Activated naive CD8-positive, alpha-beta T cell treated with anti-CD3 and anti-CD28 coated beads for 36 hours (primary cell): ENCODE data around the gene NUP133. TPM values are rescaled to one million over a fixed set of nuclear protein-coding genes. Genes with fewer than 3 reads are reported as not detected.
"Not testable (repeated sequence)": the region's sequence is repeated elsewhere in the genome, so short reads cannot be mapped to it uniquely, and the experiment has no call there.

Experiments used
- DNase-seq: peaks from one replicate; pipeline ENCODE4 v3.0.0; 2021
- H3K27ac Mint-ChIP-seq: one replicate; pipeline ENCODE4 v1.8.0; 2022; ENCODE audit warnings: mild to moderate bottlenecking, moderate library complexity, mixed read lengths
- H3K27me3 Mint-ChIP-seq: one replicate; pipeline ENCODE4 v1.8.0; 2022; ENCODE audit warnings: mild to moderate bottlenecking, mixed read lengths
- H3K36me3 Mint-ChIP-seq: one replicate; pipeline ENCODE4 v1.8.0; 2021; ENCODE audit warnings: mild to moderate bottlenecking, mixed read lengths
- H3K4me1 Mint-ChIP-seq: one replicate; pipeline ENCODE4 v1.8.0; 2021; ENCODE audit warnings: mixed read lengths
- H3K4me3 Mint-ChIP-seq: one replicate; pipeline ENCODE4 v1.8.0; 2022; ENCODE audit warnings: mild to moderate bottlenecking, moderate library complexity, mixed read lengths
- H3K9me3 Mint-ChIP-seq: one replicate; pipeline ENCODE4 v1.8.0; 2022; ENCODE audit warnings: mixed read lengths
- total RNA-seq, 2 experiments: library from RNA; stranded (reverse); gene quantifications; one replicate each; pipeline ENCODE4 v1.2.3, GENCODE V29; 2021

NUP133 gene
- total RNA-seq, 2 experiments from 2014 or later: 62.7 to 64.8 TPM

DNA sequence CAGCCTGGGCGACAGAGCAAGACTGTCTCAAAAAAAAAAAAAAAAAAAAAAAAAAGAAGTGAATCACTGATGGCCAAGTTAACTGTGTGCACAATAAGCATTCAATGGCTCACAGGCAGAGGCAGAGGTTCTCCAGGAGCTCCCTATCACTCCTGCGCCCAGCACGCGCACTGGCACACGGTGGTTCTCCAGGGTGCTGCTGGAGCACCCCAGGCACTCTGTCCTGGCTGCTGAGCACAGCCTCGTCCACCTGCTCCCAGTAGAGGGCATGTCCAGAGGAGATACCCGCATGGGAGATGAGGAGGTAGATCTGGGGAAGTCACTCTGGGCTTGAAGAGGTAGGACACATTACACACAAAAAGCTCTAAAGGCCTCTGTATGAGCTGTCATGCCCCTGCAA lies 21.5 kb upstream of the NUP133 start:
- H3K9me3 Mint-ChIP-seq: no peaks in the 10 kb centered on the region
- no peak overlapping the region for H3K27ac Mint-ChIP-seq
- no peak for DNase-seq
- H3K4me3 Mint-ChIP-seq: no peak overlapping the region
- H3K4me1 Mint-ChIP-seq: peaks cover 11% of the 10 kb centered on the region
- no peaks in the 10 kb centered on the region for H3K27me3 Mint-ChIP-seq
- H3K36me3 Mint-ChIP-seq: peaks cover 28% of the 10 kb centered on the region

DNA sequence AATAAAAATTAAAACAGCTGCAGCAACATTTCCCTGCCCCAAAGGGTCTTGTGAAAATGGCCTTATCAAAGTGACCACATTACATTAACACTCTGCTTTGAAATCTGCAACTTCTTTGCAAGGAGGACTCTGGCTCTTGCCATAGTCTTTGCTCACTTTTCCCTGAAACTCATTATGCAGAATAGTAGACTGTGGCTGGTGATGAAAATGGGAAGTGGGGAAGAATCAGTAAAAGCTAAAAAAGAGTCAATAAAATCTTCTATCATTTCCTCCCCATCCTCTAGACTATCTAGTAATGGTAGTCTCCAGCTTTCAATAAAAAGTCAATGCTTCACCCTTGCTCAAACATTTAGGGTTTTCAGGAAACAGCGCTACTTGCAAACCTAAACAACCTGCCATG lies 18.6 kb upstream of the NUP133 start:
- Mint-ChIP-seq H3K27me3 (no peaks in the 10 kb centered on the region), H3K9me3 (no peaks in the 10 kb centered on the region), H3K4me3 (no peak overlapping the region), H3K27ac (peak overlapping the region; percentile 20), H3K36me3 (peaks cover 20% of the 10 kb centered on the region), H3K4me1 (peaks cover 11% of the 10 kb centered on the region)
- DNase-seq: no peak

DNA sequence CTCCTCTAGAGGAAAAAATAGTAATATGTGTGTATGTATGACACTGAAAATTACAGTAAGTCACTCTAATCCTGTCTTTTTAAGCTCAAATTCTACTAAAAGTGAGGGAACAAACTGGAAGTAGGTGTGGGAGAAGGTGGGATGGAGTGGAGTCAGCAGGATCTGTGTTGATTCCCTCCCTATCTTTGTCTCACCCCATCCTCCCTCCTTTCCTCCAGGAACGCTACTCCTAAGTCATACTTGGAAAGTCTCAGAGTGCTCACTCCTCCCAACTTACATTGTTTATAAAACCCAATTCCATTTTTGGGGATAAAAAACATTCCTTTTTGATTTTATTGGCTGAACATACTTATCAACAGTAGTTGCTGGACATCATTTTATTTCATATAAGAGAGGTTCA lies 14.9 kb upstream of the NUP133 start:
- Mint-ChIP-seq H3K9me3 (no peaks in the 10 kb centered on the region), H3K27me3 (no peaks in the 10 kb centered on the region), H3K4me3 (no peak overlapping the region), H3K27ac (no peak overlapping the region), H3K4me1 (peaks cover 11% of the 10 kb centered on the region), H3K36me3 (peaks cover 18% of the 10 kb centered on the region)
- no peak for DNase-seq

DNA sequence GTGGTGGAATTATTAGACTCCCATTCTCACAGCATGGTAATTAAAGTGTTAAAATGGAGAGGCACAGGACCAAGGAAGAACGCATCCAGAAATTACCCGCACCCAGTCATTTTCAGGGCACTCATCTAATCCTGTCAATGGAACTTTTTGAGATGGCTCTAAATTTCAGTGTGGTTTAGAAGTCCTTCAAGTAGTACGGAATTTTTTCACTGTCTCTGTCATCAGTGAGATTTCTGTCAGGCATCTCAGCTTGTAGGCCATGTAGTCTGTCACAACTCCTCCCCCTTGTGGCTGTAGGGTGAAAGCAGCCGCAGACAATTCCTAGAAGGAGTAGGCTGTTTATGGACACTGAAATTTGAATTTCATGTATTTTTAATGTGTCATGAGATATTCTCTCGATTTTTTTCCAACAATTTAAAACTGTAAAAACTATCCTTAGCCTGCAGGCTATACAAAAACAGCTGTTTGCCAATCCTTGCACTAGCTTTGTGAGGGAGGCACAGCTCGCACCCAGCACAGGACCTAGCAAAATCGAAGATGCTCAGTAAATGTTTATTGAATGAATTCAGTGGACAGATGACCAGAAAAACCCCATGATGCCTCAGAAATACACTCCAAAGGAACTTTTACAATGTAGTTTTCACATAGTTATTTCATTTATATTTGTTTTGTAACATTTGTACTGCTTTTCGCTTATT lies 6.6 kb upstream of the NUP133 start:
- no peaks in the 10 kb centered on the region for H3K27me3 Mint-ChIP-seq
- peaks cover 6% of the 10 kb centered on the region for H3K36me3 Mint-ChIP-seq
- peaks cover 7% of the 10 kb centered on the region for H3K4me1 Mint-ChIP-seq
- H3K4me3 Mint-ChIP-seq: no peak overlapping the region
- no peaks in the 10 kb centered on the region for H3K9me3 Mint-ChIP-seq
- peak; percentile 33 for DNase-seq
- H3K27ac Mint-ChIP-seq: no peak overlapping the region

DNA sequence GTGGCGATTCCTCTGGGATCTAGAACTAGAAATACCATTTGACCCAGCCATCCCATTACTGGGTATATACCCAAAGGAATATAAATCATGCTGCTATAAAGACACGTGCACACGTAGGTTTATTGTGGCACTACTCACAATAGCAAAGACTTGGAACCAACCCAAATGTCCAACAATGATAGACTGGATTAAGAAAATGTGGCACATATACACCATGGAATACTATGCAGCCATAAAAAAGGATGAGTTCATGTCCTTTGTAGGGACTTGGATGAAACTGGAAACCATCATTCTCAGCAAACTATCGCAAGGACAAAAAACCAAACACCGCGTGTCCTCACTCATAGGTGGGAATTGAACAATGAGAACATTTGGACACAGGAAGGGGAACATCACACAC lies 3.5 kb upstream of the NUP133 start:
- not testable (repeated sequence) for DNase-seq, H3K27ac Mint-ChIP-seq, H3K4me3 Mint-ChIP-seq, H3K27me3 Mint-ChIP-seq, H3K36me3 Mint-ChIP-seq, H3K9me3 Mint-ChIP-seq
- peaks cover 22% of the 10 kb centered on the region for H3K4me1 Mint-ChIP-seq

DNA sequence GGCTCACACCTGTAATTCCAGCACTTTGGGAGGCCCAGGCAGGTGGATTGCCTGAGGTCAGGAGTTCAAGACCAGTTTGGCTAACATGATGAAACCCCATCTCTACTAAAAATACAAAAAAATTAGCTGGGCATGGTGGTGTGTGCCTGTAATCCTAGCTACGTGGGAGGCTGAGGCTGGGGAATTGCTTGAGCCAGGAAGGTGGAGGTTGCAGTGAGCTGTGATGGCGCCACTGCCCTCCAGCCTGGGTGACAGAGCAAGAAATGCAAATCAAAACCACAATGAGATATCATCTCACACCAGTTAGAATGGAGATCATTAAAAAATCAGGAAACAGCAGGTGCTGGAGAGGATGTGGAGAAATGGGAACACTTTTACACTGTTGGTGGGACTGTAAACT lies 3.1 kb upstream of the NUP133 start:
- H3K4me1 Mint-ChIP-seq: peaks cover 27% of the 10 kb centered on the region
- not testable (repeated sequence) for H3K27ac Mint-ChIP-seq, H3K4me3 Mint-ChIP-seq, H3K36me3 Mint-ChIP-seq, H3K27me3 Mint-ChIP-seq, DNase-seq, H3K9me3 Mint-ChIP-seq

DNA sequence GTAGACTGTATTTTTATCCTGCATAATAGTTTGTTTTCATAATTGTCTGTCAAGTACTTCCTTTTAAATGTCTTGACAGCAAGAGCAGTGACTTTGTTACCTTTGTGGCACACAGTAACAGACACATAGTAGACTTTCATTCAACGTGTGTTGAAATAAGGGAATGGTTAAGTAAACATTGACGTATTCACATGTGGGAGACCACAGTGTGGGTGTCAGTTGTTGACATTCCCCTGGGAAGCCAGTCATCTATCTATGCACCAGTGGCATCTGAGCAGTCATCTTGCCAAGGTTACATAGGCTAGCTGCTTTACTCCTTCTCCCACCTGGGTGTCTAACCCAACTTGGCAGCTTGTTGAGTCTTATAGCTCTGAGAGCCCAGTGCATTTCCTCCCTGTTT lies 1.4 kb upstream of the NUP133 start:
- H3K4me3 Mint-ChIP-seq: peak overlapping the region; percentile 92
- no peaks in the 10 kb centered on the region for H3K9me3 Mint-ChIP-seq
- peaks cover 2% of the 10 kb centered on the region for H3K36me3 Mint-ChIP-seq
- peak overlapping the region; percentile 93 for H3K27ac Mint-ChIP-seq
- H3K4me1 Mint-ChIP-seq: peaks cover 30% of the 10 kb centered on the region
- peaks cover 3% of the 10 kb centered on the region for H3K27me3 Mint-ChIP-seq
- no peak for DNase-seq

DNA sequence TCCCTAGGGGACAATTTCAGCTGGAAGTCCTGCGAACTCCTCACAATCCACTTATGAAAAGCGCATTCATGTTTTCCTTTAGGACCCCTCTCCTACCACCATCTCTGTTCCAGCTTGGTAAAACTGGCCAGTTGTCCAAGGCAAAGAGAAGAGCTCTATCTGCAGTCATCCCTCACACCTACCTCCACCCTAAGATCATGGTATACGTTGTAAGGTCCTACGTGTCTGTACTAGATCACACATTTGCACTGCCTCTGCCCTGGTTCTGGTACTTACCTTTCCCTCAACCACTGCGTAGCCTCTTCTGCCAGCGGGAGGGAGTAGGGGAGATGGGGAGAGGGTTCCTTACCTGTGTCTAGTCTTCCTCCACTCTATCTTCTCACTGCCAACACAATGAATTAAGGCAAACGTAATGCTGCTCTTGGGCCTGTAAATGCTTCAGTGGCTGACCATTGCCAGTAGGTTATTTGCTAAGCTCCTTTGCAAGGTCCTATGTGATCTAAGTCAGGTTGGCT lies 739 bp upstream of the NUP133 start:
- Mint-ChIP-seq H3K9me3 (no peaks in the 10 kb centered on the region), H3K27me3 (peaks cover 3% of the 10 kb centered on the region), H3K4me3 (peak overlapping the region; percentile 92), H3K27ac (peak overlapping the region; percentile 93), H3K36me3 (peaks cover 2% of the 10 kb centered on the region), H3K4me1 (peaks cover 30% of the 10 kb centered on the region)
- DNase-seq: no peak

DNA sequence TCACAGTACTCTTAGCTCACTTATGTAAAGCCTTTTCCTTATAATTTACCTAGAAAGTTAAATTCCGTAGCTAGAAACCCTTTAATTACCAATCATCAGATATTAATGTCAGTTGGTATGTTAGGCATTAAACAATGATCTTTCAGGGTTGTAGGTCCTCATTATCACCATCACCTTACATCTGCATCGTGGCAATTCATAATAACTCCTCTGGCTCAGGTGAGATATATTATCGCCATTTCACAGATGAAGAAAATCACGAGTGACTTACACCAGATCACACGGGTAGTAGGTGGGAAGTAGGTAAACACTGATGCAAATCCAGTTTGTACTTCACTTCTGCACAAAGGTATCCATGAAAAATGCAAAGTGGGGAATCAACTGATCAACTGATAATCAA lies 639 bp downstream of the NUP133 start:
- Mint-ChIP-seq H3K4me1 (peaks cover 33% of the 10 kb centered on the region), H3K4me3 (peak overlapping the region; percentile 92), H3K27ac (peak overlapping the region; percentile 93)

DNA sequence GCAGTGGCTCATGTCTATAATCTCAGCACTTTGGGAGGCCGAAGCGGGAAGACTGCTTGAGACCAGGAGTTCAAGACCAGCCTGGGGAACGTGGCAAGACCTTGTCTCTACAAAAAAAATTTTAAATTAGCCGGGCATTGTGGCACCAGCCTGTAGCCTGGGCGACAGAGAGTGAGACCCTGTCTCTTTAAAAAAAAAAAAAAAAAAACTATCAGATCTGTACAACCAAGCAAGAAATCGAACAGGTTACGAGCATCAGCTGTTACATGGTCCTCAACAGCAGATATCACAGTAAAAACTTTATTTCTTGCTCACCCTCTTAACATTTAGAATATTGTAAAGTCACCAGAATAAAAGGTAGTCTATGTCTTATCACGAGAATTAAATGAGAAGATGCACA lies 1.5 kb downstream of the NUP133 start:
- H3K27ac Mint-ChIP-seq: no peak overlapping the region
- no peaks in the 10 kb centered on the region for H3K9me3 Mint-ChIP-seq
- peaks cover 33% of the 10 kb centered on the region for H3K4me1 Mint-ChIP-seq

More for the DNA sequence above, 639 bp downstream of the NUP133 start:
- H3K9me3 Mint-ChIP-seq: no peaks in the 10 kb centered on the region
- H3K27me3 Mint-ChIP-seq: peaks cover 3% of the 10 kb centered on the region
- DNase-seq: no peak
- peaks cover 5% of the 10 kb centered on the region for H3K36me3 Mint-ChIP-seq

DNA sequence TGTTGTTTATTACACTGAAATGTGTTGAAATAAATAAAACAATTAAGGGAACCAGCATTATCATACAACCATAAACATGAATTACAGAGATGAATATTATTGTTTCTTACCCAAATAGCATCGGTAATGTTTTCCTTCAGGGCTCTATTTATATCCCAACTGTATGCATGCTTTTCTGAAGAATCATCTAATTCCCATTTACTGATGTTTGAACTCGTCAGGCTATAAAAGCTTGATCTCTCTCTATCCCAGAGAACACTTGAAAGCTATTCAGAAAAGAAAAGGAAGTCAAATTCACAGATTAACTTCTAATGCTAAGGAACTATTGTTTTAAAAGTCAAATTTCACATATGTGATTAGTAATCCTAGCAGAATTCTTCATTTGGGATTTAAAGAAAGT lies 12.4 kb downstream of the NUP133 start:
- Mint-ChIP-seq H3K4me3 (no peak overlapping the region), H3K27ac (no peak overlapping the region), H3K4me1 (no peaks in the 10 kb centered on the region), H3K27me3 (no peaks in the 10 kb centered on the region), H3K36me3 (peaks cover 24% of the 10 kb centered on the region), H3K9me3 (no peaks in the 10 kb centered on the region)
- DNase-seq: no peak

More for the DNA sequence above, 1.5 kb downstream of the NUP133 start:
- peaks cover 3% of the 10 kb centered on the region for H3K27me3 Mint-ChIP-seq
- peaks cover 5% of the 10 kb centered on the region for H3K36me3 Mint-ChIP-seq
- H3K4me3 Mint-ChIP-seq: peak overlapping the region; percentile 92
- DNase-seq: no peak

DNA sequence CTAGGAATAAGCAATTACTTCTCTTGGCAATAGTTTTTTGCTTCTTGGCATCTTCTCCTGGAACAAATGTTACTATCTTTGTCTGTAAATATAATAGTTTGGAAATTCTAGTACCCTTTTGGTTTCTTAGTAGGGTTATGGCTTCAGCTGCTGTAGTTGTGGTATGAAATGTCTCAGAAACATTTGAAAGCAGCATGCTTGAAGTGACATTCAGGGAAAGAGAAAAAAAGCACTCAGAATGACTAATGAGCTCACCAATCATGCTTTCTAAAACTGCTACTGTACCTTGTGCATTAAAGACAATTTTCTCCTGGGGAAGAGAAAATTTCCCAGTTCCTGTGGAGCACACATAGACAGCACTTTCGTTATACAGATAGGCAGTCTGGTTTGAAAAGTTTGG lies 21.0 kb downstream of the NUP133 start:
- Mint-ChIP-seq H3K27ac (no peak overlapping the region), H3K36me3 (peaks cover 17% of the 10 kb centered on the region)

DNA sequence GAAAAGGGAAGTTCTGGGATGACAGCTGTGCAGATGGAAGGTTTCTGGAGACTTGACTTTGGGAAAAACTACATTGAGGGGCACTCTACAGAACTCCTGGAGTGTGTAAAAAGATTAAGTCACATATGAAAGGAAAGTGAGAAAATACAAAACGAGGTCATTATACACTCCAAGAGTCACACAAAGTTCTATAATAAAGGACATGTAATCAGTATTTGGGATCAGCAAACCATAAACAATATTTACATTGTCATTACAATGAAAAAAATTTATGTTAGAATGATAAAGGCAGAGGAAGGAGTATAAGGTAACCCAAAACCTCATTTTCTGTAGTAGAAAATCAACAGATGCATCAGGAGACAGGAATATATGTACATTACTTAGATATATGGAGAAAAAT lies 22.8 kb downstream of the NUP133 start:
- H3K9me3 Mint-ChIP-seq: no peaks in the 10 kb centered on the region
- peaks cover 3% of the 10 kb centered on the region for H3K4me1 Mint-ChIP-seq
- H3K27ac Mint-ChIP-seq: no peak overlapping the region
- DNase-seq: no peak
- H3K36me3 Mint-ChIP-seq: peaks cover 16% of the 10 kb centered on the region
- H3K4me3 Mint-ChIP-seq: no peak overlapping the region
- no peaks in the 10 kb centered on the region for H3K27me3 Mint-ChIP-seq

More for the DNA sequence above, 21.0 kb downstream of the NUP133 start:
- H3K9me3 Mint-ChIP-seq: no peaks in the 10 kb centered on the region
- no peaks in the 10 kb centered on the region for H3K27me3 Mint-ChIP-seq
- H3K4me3 Mint-ChIP-seq: no peak overlapping the region
- H3K4me1 Mint-ChIP-seq: peaks cover 2% of the 10 kb centered on the region
- no peak for DNase-seq

DNA sequence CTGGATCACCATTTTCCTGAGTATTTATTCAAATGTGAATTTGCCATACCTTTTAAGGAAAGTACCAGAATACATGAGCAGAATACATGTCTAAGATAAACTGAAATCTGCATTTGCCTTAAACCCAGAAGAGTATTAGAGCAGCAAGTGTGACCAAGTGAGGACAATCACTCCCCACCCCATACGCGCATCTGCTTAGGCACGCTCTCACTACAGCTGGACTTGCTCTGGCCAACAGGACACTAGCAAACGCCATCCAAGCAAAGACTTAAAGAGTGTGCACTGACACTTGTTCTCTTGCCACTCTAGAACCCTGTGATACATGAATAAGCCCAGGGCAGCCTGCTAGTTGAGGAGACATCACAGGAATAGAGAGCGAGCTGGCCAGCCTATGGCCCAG lies 25.6 kb downstream of the NUP133 start:
- Mint-ChIP-seq H3K27me3 (no peaks in the 10 kb centered on the region), H3K4me3 (no peak overlapping the region), H3K9me3 (no peaks in the 10 kb centered on the region), H3K4me1 (peaks cover 5% of the 10 kb centered on the region), H3K36me3 (peaks cover 16% of the 10 kb centered on the region), H3K27ac (no peak overlapping the region)
- DNase-seq: no peak

DNA sequence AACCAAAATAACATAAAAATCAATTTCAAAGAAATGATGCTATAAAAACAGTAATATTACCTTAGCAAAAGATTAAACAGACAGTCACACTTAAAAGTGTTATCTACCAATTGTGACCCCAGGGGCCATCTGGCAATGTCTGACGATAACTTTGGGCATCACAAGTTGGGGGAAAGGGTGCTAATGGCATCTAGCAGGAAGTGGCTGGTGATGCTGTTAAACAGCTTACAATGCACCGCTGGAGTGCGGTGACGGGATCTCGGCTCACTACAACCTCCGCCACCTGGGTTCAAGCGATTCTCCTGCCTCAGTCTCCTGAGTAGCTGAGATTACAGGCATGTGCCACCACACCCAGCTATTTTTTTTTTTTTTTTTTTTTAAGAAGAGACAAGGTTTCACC lies 27.6 kb downstream of the NUP133 start:
- no peak for DNase-seq
- H3K27me3 Mint-ChIP-seq: no peaks in the 10 kb centered on the region
- H3K27ac Mint-ChIP-seq: no peak overlapping the region
- no peaks in the 10 kb centered on the region for H3K9me3 Mint-ChIP-seq
- H3K36me3 Mint-ChIP-seq: peaks cover 22% of the 10 kb centered on the region
- H3K4me3 Mint-ChIP-seq: no peak overlapping the region
- peaks cover 5% of the 10 kb centered on the region for H3K4me1 Mint-ChIP-seq
